ENCODE data around the gene PRKAA2. TPM values are rescaled to one million over a fixed set of nuclear protein-coding genes. Genes with fewer than 3 reads are reported as not detected.

Gene PRKAA2
- polyA plus RNA-seq, 1 donor, result 36.4 TPM

DNA sequence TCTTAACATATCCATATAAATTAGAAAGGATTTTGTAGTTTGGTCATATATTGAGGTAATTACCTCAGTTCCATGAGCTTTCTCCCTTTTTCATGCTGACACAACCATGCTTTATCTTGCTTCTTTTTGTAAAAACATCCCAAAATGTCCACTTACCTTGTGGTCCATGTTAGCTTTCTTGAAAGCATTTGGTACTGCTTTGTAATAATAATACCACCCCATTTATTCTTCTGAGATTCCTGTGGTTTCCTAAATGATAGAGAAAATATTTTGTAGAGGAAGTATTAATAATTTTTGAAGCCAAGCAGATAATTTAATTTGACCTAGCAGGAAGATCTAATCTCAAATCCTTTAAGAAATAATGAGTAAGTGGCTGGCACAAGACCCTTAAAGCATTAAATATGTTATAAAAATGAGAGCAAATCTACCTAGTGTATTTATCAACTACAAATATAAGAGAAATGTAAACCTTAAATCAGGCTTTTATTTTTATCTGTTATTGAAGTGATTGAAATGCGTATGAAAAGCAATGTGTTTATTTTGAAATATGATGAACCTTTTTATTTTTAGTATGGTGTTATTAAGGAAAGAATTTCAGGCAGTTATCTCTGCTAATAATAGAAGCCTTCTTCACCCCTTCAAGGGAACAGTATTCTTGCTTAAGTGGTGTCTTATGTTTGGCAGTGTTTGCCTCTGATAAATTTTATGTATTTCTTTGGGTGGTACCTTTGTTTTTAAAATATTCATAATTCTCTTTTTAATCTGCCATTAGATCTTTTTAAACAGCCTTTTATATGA, 9.2 kb downstream of the PRKAA2 start:
- no peak for DNase-seq (ENCODE audit: low read depth)

DNA sequence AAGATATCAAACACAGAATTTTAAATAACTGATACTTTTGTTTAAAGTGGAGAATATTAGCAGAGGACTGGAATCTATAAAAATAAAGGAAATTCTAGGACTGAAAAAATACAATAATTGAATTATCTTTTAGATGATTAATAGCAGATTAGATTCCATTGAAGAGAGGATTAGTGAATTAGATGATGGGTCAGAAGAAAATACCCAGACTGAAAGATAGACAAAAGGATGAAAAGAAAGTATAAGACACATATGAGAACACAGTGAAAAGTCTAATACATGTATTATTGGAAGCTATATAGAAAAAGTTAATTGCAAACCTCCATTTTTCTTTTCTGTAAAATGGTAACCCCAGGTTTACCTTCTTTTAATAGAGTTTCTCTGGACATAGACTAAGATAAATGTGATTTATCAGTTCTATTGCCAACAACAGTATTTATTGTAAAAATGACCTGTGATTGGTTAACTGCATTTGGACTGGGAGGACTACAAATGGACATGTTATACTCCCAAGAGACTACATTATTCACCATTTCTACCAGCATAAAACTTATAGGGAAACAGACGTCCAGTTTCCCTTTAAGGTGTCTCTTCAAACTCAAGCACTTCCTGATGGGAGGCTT, 11.0 kb downstream of the PRKAA2 start:
- DNase-seq (ENCODE audit: low read depth), result no peak

DNA sequence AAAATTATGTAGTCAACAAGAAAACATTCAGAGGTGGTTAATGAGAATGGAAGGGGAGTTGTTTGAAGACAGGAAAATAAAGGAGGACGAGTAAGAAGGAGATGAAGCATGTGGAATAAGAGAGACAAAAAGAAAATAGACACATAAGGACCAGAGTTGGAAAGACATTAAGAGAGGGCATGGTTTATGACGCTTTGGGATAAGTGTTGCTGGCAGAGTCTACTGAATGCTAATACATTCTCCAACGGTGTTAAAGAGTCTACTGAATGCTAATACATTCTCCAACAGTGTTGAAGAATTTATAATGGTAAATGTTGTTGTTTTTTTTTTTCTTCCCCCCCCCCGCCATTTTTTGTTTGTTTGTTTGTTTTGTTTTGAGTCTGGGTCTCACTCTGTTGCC, 13.1 kb downstream of the PRKAA2 start:
- no peak for DNase-seq (ENCODE audit: low read depth)

DNA sequence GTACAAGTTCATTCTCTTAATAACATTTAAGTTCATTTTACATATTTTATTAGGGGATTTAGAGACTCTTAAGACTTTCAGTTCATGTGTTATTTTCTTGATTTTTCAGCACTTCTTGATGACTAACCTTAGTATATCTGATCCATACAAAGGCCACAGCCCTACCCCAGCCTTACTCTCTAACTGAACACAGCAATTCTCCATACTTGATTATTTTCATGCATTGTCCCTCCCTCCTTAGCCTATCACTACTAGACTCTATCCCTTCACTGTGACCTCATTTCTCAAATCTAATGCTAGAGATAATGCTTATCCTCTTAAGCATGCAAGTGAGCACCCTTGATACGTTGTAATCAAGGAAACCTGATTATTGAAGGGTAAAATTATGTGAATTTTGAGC, 15.2 kb downstream of the PRKAA2 start:
- DNase-seq (ENCODE audit: low read depth), result no peak

DNA sequence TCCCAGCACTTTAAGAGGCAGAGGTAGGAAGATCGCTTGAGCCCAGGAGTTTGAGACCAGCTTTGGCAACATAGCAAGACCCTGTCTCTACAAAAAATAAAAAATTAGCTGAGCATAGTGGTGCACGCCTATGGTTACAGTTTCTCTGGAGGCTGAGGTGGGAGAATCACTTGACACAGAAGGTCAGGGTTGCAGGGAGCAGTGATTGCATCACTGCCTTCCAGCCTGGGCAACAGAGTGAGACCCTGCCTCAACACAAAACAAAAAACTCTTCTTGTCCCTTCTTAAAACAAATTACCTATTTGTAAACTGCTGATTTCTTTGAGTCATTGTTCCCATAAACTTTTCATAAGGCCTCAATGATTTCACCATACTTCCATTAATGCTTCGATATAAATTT, 18.7 kb downstream of the PRKAA2 start:
- no peak for DNase-seq (ENCODE audit: low read depth)

DNA sequence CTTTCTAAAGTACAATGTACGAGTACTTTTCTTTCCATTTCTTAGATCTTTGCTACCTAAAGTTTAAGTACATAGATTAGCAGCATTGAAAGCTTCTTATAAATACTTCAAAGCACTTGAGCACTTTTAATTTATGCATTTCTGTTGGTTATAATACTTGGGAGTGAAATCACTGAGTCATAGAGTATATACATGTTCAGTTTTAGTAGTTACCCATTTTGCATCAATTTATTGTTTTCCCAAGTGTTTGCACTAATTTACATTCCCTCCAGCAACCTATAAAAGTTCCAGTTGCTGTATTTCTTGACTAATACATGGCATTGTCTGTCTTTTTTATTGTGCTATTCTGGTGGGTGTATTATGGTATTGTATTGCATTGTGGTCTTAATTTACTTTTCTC, 20.3 kb downstream of the PRKAA2 start:
- DNase-seq (ENCODE audit: low read depth), result no peak

DNA sequence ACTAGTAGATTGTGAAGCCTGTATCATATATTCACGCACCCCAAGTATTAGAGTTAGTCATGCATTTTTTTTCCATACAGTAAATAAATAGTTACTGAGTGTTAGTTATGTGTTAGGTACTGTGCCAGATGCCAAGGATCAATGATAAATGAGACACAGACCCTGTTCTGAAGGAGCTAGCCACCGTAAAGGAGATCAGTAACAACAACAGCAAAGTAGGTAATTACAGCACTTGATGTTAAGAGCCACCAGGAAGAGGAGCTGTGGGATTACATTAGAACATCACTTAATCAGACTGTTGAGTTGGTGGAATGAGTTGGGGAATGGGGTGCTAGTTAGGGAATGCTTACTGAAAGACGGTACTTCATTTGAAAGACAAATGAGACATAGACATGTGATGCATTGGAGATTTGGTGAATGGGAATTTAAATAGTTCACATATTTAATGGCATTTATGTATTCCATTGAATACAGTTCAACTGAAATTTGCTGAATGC, 21.0 kb downstream of the PRKAA2 start:
- DNase-seq (ENCODE audit: low read depth), result no peak

DNA sequence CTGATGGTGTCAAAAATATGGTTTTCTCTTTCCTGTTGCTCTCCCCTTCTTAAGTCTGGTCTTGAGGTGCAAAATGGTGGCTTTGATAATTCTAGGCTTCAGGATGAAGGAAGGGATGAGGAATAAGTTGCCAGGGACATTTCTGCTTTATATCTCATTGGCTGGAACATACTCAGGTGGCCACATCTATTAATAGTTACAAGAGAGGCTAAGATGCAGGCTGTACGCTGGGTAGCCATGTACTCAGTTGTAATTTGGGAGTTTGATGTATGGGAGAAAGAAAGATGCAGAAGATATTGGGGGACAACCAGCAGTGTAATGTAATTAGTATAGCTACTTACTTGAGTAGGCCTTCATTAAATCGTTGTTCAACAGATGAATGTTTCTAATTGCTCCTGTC, 25.2 kb downstream of the PRKAA2 start:
- DNase-seq (ENCODE audit: low read depth), result no peak

DNA sequence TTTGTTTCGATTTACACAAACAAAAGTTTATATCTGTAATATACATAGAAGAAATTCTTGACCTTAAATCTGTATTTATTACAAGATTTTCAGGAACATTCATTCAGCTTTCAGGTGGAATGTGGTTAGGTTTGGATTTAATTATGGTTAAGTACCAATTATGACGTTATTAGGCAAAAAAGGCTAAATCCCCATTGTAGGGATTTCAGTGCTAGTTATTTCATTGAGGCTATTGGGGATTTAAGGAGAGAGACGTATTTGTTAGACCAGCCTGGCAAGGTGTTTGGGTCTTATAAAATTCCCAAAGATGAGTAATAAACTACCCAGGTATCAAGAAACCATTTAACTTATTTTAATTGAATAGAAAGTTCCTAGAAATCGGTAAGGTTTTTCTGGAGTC, 26.0 kb downstream of the PRKAA2 start:
- DNase-seq (ENCODE audit: low read depth), result no peak

DNA sequence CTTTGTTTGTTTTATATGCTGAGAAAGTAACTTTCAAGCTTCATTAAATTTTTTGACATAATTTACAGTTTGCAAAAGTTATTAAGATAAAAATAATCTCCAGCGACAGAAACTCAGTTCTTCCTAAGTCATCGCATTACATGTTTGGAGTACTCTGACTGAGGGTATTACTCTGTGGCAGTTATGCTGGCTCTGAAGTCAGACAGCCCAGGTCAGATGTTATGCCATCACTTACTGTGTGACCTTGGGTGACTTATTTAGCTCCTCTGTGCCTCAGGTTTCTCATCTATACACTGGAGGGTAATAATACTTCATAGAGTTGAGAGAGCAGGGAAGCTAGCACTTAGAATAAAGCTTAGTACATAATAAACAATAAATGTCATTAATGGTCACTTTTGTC, 26.4 kb downstream of the PRKAA2 start:
- DNase-seq (ENCODE audit: low read depth), result no peak

DNA sequence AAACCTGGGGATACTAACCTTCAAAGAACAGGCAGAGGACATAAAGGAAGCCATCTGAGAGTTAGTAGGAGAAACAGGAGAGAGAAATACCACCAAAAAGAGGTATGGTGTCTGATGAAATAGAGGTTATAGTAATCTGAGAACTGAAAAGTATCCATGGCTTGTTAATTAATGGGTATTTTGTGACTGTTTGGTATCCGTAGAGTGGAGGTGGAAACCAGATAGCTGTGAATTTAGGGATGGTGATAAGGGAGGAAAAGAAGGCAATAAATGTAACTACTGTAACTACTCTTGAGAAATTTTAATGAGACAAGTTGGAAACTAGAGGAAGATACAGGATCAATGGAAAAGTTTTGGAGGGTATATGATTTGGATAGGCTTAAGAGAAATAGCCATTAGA, 27.5 kb downstream of the PRKAA2 start:
- DNase-seq (ENCODE audit: low read depth), result no peak

DNA sequence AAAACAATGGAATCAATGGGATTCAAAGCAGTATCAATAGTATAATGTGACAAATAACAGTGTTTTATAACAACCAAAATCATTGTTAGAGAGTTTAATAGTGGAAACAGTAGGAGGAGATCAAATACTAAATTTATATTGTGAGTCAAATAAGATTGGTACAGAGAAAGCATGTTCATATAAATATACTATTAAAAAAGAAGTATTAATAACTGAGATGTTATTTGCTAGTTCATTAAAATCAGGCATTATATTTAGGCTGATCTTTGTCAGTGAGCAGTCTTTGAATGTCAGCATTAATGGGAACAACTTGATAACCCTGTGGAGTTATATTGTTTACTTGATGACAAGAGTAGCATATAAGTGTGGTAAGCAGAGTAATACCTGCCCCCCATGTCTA, 30.6 kb downstream of the PRKAA2 start:
- no peak for DNase-seq (ENCODE audit: low read depth)

DNA sequence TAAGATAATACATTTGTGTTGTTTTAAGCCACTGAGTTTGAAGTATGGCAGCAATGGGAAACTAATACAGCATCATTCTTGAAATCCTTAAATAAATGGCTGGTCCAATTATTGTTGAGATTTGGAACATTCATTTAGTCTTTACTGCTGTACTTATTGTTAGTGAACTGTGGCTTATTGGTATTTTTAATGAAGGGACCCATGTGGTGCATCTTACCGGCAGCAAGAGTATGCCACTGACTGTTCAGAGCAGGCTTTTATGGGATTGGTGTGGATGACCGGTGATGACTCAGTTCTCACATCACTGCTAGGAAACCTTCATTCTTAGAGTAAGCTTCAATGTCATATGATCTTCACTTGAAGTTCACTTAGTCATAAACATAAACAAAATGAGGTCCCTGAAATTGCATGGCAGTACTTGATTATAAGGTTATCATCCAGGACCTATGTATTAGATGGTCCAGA, 31.5 kb downstream of the PRKAA2 start:
- DNase-seq (ENCODE audit: low read depth), result no peak

DNA sequence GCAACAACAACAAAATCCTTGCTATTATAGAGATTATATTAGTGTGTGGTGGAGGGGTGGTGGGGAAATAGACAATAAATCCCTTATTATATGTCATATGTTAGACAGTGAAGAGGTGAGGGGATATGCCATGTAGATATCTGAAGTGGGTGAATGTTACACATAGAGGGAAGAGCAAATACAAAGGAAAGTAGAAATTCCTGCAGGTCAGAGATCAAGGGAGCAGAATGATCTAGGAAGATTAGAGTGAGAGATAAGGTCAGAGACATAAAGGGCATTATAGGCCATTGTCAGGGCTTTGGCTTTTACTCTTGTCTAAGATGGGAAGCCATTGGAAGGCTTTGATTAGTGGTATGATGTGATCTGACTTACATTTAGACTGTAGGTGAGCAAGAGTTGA, 38.5 kb downstream of the PRKAA2 start:
- DNase-seq (ENCODE audit: low read depth), result no peak

DNA sequence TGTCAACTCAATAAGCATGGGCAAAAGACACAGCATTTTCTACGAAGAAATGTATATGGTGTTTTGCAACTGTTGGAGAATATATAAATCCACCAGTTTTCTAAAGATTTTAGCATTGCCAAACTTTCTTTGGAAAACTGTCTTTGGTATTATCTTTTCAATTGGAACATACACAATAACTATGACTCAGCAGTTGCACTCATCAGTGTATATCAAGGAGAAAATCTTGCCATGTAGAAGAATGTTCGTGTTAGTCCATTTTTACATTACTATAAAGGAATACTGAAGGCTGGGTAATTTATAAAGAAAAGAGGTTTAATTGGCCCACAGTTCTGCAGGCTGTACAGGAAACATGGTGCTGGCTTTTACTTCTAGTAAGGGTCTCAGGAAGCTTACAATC, 41.1 kb downstream of the PRKAA2 start:
- DNase-seq (ENCODE audit: low read depth), result no peak

DNA sequence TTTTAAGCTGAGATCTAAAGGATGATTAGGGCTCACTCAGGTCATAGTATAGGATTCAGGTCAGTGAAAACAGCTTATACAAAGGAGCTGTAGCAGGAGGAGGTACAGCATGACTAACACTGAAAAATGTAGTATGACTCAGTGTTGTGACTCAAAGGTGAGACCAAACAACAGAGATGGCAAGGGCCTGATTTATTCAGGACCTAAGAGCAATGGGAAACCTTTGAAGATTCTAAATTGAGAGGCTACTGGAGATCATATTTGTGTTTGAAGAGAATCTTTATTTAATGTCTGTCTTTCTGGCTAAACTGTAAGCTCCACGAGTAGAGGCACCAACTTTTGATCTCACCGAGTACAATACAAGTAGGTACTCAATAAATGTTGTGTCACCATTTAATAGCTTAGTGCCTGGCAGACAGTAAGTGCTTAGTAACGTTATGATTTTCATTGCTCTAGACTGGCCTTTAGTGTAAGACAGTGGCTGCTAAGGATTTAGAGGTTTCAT, 43.5 kb downstream of the PRKAA2 start:
- no peak for DNase-seq (ENCODE audit: low read depth)

DNA sequence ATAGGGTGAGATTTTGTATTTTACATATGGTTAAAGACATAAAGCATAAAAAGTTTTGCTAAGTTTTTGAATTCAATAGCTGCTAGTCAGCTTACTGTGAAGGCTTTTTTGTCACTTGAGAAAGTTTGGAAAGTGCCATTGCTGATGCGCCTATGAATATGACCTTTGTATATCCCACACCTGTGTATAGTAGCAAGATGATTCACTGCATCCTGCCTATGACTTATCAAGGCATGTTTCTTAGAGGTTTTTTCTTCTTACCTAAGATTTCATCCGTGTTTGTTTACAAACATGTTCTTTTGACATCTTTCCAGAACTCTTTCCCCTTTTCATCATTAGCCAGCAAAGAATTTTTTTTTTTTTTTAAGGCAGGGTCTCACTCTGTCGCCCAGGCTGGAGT, 51.5 kb downstream of the PRKAA2 start:
- DNase-seq (ENCODE audit: low read depth), result no peak

DNA sequence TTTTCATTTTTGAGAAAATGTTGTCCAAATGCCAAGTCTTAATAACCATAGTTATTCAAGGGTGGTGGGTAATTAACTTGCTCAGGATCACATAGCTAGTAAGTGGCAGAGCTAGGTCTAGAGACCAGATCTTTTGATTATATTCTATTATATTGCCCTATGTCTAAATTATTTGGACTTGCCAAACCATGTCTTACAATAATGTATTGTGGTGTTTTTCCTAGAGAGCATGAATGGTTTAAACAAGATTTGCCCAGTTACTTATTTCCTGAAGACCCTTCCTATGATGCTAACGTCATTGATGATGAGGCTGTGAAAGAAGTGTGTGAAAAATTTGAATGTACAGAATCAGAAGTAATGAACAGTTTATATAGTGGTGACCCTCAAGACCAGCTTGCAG, 58.6 kb downstream of the PRKAA2 start:
- no peak for DNase-seq (ENCODE audit: low read depth)

DNA sequence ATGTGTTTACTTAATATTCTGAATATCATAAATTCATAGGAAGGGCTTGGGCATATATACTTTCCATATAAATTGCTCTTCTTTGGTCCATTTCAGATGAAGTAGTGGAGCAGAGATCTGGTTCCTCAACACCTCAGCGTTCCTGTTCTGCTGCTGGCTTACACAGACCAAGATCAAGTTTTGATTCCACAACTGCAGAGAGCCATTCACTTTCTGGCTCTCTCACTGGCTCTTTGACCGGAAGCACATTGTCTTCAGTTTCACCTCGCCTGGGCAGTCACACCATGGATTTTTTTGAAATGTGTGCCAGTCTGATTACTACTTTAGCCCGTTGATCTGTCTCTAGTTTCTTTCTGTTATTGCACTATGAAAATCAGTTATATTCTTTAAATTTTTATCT, 62.3 kb downstream of the PRKAA2 start:
- DNase-seq (ENCODE audit: low read depth), result no peak

DNA sequence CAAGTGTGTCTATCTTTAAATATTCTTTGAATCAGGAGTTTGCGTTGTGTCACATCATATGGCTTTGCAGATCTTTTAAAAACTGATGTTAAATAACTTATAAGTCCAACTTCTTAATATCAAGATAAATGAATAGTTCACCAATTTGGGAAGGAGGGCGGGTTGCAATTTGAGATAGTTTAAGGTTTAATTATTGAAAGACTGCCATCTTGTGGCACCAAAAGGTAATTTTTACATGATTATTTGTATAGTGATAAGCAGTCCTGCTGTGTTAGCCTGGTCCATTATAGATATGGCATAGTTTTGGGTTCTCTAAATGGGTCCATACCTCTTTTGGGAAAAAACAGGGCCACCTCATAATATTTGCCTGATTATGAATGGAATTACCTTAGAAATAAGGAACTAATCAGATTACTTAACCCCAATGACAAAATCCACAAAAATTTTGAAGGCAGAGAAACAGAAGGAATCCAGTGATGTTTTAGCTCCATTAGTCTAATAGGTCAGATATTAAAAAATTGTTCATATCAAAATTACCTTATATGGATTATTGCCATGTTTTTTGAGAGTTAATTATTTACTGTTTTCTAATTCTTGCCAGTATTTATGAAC, 64.3 kb downstream of the PRKAA2 start:
- peak; percentile 43 for DNase-seq (ENCODE audit: low read depth)

DNA sequence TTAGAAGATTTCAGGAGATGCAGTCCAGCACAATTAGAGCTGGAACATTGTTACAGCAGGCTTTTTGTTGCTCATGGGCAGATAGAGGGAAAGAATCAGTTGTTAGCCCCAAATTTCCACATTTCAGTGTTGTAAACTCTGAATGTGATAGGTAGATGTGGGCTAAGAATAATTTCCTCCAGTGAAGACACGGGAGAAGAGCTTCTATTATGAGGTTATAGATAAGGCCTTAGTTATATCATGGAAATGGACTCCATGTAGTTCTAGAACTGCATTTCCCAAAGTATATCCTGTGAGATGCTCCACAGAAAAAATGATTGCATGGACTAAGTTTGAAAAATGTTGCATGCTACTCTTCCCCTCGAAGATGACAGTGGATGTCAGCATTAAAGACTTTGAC, 64.9 kb downstream of the PRKAA2 start:
- no peak for DNase-seq (ENCODE audit: low read depth)

DNA sequence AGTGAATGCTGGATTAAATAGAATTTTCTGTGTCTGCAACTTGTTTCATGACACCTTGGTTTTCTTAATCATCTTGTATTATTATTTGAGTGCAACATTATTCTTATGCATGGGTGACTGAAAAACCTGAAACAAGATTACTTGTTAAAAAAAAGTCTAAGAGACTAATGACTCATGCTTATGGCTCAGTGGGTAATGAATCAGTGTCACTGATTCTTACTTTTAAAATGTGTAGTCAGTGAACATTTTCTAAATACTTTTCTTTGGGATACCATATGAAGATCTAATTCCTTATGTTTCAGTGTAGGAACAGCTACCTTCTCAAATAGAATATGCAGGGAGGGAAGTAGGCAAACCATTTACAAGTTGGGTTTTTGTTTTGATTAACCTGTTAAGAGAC, 65.5 kb downstream of the PRKAA2 start:
- DNase-seq (ENCODE audit: low read depth), result no peak

DNA sequence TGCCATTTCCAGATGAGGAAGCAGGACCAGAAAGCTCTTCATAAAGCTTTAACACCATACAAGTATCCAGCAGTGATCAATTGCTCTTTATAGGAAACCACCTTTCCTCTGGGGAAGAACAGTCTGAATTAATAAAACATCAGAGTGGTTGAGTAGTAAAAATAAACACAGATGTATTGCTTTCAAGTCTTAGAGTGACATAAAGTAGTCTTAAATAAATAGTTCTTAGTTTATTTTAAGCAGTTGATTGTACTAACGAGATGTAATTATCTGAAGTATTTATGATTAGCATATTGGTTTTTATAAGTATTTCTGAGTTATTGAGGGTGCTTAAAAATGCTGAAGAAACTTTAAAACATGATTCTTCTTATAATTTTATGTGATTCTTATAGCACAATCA, 67.0 kb downstream of the PRKAA2 start:
- DNase-seq (ENCODE audit: low read depth), result no peak
